Keratinocyte (primary cell): ENCODE results near the gene PPTC7. TPM values are rescaled to one million over a fixed set of nuclear protein-coding genes. Genes with fewer than 3 reads are reported as not detected.

Experiments used
- DNase-seq: peaks from one replicate; pipeline ENCODE4 v3.0.0-alpha.2; 2011; ENCODE audit warnings: low read depth, missing footprints, low spot score
- FAIRE-seq: peaks from 2 replicates; lab custom pipeline; 2011; peaks lifted over from hg19 to GRCh38; lab: Jason Lieb, UNC
- H2AFZ ChIP-seq: 2 replicates; pipeline ENCODE4 v1.6.0; 2012; ENCODE audit warnings: low read length, control low read depth, inconsistent platforms; ENCODE audit not compliant: control insufficient read depth
- H3K27ac ChIP-seq: 2 replicates; pipeline ENCODE4 v1.5.1; 2011; ENCODE audit warnings: low read length; ENCODE audit not compliant: control insufficient read depth, insufficient read depth
- H3K27me3 ChIP-seq: 3 replicates; pipeline ENCODE4 v1.6.0; 2011; ENCODE audit warnings: low read length; ENCODE audit not compliant: control insufficient read depth, insufficient read depth; ENCODE audit errors: extremely low read depth
- H3K36me3 ChIP-seq, 2 experiments: 2 replicates in 1 of 2; 3 replicates in 1 of 2; pipeline ENCODE4 v1.5.1; 2011; ENCODE audit warnings: low read length in 2 of 2, mild to moderate bottlenecking in 1 of 2; ENCODE audit not compliant: control insufficient read depth in 2 of 2, insufficient read depth in 2 of 2; ENCODE audit errors: extremely low read depth in 1 of 2
- H3K4me1 ChIP-seq: 3 replicates; pipeline ENCODE4 v1.5.1; 2011; ENCODE audit warnings: low read length; ENCODE audit not compliant: control insufficient read depth, insufficient read depth; ENCODE audit errors: extremely low read depth
- H3K4me2 ChIP-seq: 3 replicates; pipeline ENCODE4 v1.6.0; 2011; ENCODE audit warnings: low read depth, low read length; ENCODE audit not compliant: control insufficient read depth, insufficient read depth; ENCODE audit errors: extremely low read depth
- H3K4me3 ChIP-seq, 3 experiments: fragments of 200-600 bp in 1 of 3; sonication (generic) in 1 of 3; 2 replicates in 2 of 3; 3 replicates in 1 of 3; pipeline ENCODE4 v1.5.1; 2011 to 2016; ENCODE audit warnings: low read length in 3 of 3, mild to moderate bottlenecking in 3 of 3, control low read depth in 2 of 3, inconsistent platforms in 1 of 3, low read depth in 1 of 3, mixed read lengths in 1 of 3, mixed run types in 1 of 3, moderate library complexity in 1 of 3; ENCODE audit not compliant: control insufficient read depth in 2 of 3, insufficient read depth in 2 of 3; ENCODE audit errors: extremely low read depth in 1 of 3
- H3K79me2 ChIP-seq: 2 replicates; pipeline ENCODE4 v1.6.0; 2012; ENCODE audit warnings: low read length; ENCODE audit not compliant: control insufficient read depth, insufficient read depth
- H3K9ac ChIP-seq: 3 replicates; pipeline ENCODE4 v1.6.0; 2011; ENCODE audit warnings: low read length; ENCODE audit not compliant: control insufficient read depth, insufficient read depth; ENCODE audit errors: extremely low read depth
- H3K9me1 ChIP-seq: 3 replicates; pipeline ENCODE4 v1.6.0; 2011; ENCODE audit warnings: low read length; ENCODE audit not compliant: control insufficient read depth, insufficient read depth; ENCODE audit errors: extremely low read depth
- H3K9me3 ChIP-seq: 2 replicates; pipeline ENCODE4 v1.5.1; 2012; ENCODE audit warnings: low read depth, low read length; ENCODE audit not compliant: control insufficient read depth
- H4K20me1 ChIP-seq: 3 replicates; pipeline ENCODE4 v1.6.0; 2011; ENCODE audit warnings: low read length; ENCODE audit not compliant: control insufficient read depth, insufficient read depth; ENCODE audit errors: extremely low read depth
- EZH2 ChIP-seq: IDR thresholded peaks from one replicate; pipeline ENCODE4 v1.6.1; 2012; ENCODE audit warnings: inconsistent platforms, mild to moderate bottlenecking, low read length, moderate library complexity
- dilution Hi-C: fragments of 300-500 bp; cut with MboI; formaldehyde crosslinking; loops from one replicate; pipeline ENCODE4 v1.7.0; 2020; ENCODE audit warnings: low sequenced_read_pairs; ENCODE audit not compliant: extremely low pct_ligation_motif_present
- polyA plus RNA-seq, 5 experiments: library from polyadenylated mRNA; depleted of rRNA in 3 of 5; stranded (reverse) in 3 of 5; stranded (forward) in 1 of 5; unstranded in 1 of 5; fragments of >200 nt; gene quantifications; 1 replicate in 1 of 5; 2 replicates in 3 of 5; 3 replicates in 1 of 5; pipeline versions ENCODE4 v1.2.1 to v1.2.3, GENCODE V29; 2011 to 2012; ENCODE audit warnings: missing spikeins in 2 of 5, low read depth in 1 of 5, low replicate concordance in 1 of 5
- TF ChIP-seq, protein P1 (sequence below), 3 experiments: IDR thresholded peaks in 1 of 3; conservative IDR thresholded peaks in 1 of 3; optimal IDR thresholded peaks in 1 of 3; 2 replicates in 2 of 3; 3 replicates in 1 of 3; pipeline versions ENCODE3 to v1.5.1; 2011; ENCODE audit warnings: low read length in 3 of 3, mild to moderate bottlenecking in 3 of 3, moderate library complexity in 2 of 3, control low read depth in 1 of 3, inconsistent platforms in 1 of 3; ENCODE audit not compliant: insufficient read depth in 2 of 3; ENCODE audit errors: extremely low read depth in 1 of 3

PPTC7 gene
- polyA plus RNA-seq, 1 donor (not counting 4 experiments of a cell fraction or from before 2014, with no cell fraction given): 35.9 TPM

DNA sequence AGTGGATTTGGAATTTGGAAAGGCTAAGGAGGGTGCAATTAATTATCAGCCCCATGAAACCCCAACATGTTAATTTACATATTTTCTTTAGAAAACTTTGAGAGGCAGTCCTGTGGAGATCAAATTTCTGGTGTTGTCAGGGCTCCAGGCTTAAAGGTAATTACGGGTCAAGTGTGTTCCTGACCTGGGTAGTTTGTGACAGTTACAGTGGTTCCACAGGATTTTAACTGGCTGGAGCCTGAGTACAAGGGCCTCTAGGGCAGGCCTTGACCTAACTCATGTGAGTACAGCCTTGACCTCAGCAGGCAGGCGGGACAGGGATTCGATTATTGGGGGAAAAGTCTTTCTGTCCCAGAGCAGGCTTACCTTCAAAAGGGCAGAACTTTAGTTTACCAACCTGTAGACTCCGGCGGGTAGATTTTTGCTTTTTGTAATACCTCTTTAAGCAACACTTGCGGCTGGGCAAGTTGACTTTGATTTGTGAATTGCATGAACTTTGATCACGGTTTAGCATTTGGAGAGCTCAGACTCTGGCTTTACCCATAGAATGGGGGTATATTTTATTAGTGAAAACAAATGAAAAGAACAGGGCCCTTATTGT, 8.4 kb upstream of the PPTC7 start:
- TF ChIP-seq, protein P1, sequence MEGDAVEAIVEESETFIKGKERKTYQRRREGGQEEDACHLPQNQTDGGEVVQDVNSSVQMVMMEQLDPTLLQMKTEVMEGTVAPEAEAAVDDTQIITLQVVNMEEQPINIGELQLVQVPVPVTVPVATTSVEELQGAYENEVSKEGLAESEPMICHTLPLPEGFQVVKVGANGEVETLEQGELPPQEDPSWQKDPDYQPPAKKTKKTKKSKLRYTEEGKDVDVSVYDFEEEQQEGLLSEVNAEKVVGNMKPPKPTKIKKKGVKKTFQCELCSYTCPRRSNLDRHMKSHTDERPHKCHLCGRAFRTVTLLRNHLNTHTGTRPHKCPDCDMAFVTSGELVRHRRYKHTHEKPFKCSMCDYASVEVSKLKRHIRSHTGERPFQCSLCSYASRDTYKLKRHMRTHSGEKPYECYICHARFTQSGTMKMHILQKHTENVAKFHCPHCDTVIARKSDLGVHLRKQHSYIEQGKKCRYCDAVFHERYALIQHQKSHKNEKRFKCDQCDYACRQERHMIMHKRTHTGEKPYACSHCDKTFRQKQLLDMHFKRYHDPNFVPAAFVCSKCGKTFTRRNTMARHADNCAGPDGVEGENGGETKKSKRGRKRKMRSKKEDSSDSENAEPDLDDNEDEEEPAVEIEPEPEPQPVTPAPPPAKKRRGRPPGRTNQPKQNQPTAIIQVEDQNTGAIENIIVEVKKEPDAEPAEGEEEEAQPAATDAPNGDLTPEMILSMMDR (optimal IDR thresholded peaks at IDR 0.05 in 1 of 3, IDR thresholded peaks at IDR 0.05 in 1 of 3, conservative IDR thresholded peaks at IDR 0.05 in 1 of 3; ENCODE audit: extremely low read depth in 1 of 3, insufficient read depth in 2 of 3, low read length in 3 of 3): no peak
- no peak for TF ChIP-seq EZH2
- DNase-seq (no peak), FAIRE-seq (no peak)
- H3K9me1 ChIP-seq: no peaks in the 10 kb centered on the region
- no peaks in the 10 kb centered on the region for H3K9me3 ChIP-seq
- H3K4me3 ChIP-seq: no peak overlapping the region
- no peak overlapping the region for H3K27ac ChIP-seq
- H3K4me1 ChIP-seq: no peaks in the 10 kb centered on the region
- H3K4me2 ChIP-seq: no peak overlapping the region
- no peak overlapping the region for H3K9ac ChIP-seq
- H2AFZ ChIP-seq: no peak overlapping the region
- no peaks in the 10 kb centered on the region for H3K79me2 ChIP-seq
- H4K20me1 ChIP-seq: no peaks in the 10 kb centered on the region
- no peaks in the 10 kb centered on the region for H3K36me3 ChIP-seq
- no peaks in the 10 kb centered on the region for H3K27me3 ChIP-seq
- dilution Hi-C loops: no loop called here

DNA sequence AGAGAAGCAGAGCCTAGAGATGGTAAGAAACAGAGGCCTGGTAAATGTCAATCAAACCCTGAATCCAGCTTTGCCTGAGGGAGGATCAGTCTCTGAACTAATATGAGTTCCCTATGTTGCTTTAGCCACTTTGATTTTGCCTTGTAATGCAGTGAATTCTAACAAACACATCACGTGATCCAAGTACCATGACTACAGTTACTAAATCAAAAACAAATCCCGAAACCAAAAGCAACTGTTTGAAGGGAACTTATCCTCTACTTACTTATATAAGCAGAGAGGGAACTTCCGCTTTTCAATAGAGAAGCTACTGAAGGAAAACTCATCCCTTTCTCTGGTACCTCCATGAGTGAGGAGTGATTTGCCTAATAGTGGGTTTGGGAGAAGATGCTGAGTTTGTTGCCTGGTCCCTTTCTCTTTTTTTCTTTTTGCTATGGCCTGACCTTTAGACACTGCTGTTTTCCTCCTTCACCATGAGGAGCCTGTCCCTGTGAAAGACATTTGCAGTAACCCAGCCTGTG, 7.7 kb upstream of the PPTC7 start:
- no peaks in the 10 kb centered on the region for H3K9me1 ChIP-seq
- dilution Hi-C loops: no loop called here
- H3K4me2 ChIP-seq: no peak overlapping the region
- no peaks in the 10 kb centered on the region for H3K9me3 ChIP-seq
- FAIRE-seq: no peak
- H3K36me3 ChIP-seq: no peaks in the 10 kb centered on the region
- no peak overlapping the region for H3K9ac ChIP-seq
- H3K4me1 ChIP-seq: no peaks in the 10 kb centered on the region
- no peak for DNase-seq
- H3K27ac ChIP-seq: no peak overlapping the region
- H2AFZ ChIP-seq: peak overlapping the region; percentile 44
- no peak for TF ChIP-seq EZH2
- TF ChIP-seq, protein P1 (optimal IDR thresholded peaks at IDR 0.05 in 1 of 3, IDR thresholded peaks at IDR 0.05 in 1 of 3, conservative IDR thresholded peaks at IDR 0.05 in 1 of 3; ENCODE audit: extremely low read depth in 1 of 3, insufficient read depth in 2 of 3, low read length in 3 of 3): no peak
- H3K79me2 ChIP-seq: no peaks in the 10 kb centered on the region
- H3K4me3 ChIP-seq: no peak overlapping the region
- no peaks in the 10 kb centered on the region for H4K20me1 ChIP-seq
- H3K27me3 ChIP-seq: no peaks in the 10 kb centered on the region
